Eye (tissue), 1 donor: Measurements from ENCODE around the gene UGT1A10.

Experiments used
- DNase-seq: peaks from one replicate; pipeline ENCODE4 v3.0.0-alpha.2; 2015

The UGT1A10 gene

DNA sequence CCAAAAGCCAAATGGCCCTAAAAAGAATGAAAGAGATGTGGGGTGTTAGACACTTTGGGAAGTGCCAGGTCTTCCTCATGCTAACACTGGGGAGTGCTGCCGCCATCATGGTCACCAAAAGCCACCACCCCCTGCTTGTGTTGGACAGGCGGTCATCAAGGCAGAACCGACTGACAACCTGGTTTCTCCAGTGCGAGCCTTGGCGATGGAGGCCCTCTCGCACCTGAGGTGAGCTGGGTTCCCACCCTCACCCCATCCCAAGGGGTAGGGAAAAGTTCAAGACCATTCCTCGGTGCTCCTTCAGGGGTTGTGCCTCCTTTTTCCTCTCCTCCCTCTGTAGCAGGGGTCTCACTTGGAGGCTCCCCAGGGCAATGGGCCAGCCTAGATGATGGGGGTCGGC lies 175.5 kb downstream of the UGT1A10 start:
- no peak for DNase-seq

DNA sequence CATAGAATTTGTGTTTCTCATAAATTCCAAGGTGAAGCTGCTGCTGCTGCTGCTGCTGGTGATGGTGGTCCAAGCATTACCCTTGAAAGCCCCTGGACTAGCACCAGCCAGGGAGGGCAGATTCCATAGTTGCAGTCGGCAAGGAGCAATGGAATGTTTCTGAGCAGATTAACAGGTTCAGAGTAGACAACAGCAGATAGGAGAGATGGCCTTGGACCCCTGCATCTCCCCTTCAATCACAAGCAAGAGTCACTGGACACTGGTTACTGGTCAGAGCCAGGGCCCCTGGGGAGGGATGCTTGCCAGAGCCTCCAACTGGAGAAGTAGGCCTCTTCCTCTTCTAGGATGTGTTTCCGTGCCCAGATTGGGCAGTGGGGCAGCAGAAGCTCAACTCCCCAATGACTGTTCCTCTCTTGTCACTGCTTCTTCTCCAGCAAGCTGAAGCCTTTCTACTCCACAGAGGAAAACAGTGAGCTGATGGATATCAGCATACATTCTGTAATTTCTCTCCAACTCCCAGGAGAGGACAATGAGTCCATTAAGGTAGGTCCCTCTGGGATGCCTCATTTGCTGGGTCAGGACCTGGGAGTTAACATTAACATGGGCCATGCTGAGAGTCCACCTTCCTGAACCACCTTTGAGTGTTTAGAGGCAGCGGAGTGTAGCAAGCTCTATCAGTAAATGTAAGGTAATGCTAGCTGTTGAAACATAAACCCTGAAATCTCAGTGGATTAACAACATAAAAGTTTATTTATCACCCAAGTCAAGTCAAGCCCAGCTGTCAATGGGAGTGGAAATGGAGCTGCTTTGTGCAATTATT lies 177.2 kb downstream of the UGT1A10 start:
- peak; percentile 9 for DNase-seq

DNA sequence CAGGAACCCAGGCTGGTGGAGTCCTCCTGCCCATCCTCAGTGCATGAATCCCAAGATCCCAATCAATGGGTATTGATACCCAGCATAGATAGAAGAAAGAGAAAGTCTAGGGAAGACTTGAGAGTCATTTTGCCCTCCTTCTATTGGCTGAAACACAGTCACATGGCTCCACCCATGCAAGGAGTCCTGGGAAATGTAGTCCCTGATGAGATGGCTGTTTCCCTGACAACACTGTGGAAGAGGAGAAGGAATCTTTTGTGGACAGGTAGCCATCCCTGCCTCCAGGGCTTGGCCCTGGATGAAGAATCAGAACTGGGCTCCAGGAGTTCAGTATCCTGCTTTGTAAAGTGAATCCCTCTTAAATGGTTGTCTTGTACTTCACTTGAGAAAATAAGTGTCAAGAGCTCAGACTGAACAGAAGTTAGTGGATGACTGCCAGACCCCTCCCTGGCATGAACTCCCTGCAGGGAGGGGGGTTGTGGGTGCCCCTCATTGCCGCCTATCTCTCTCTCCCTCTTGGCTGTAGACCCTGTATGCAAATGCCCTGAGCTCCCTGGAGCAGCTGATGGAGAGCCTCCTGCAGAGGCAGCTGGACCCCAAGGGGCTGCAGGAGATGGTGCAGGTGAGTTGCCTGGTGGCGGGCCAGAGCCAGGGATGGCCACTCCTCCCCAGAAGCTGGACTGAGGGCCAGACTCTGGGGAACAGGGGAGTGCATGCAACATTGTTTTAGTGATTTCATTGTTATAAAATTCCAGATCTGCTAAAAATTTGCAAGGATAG lies 178.0 kb downstream of the UGT1A10 start:
- no peak for DNase-seq

DNA sequence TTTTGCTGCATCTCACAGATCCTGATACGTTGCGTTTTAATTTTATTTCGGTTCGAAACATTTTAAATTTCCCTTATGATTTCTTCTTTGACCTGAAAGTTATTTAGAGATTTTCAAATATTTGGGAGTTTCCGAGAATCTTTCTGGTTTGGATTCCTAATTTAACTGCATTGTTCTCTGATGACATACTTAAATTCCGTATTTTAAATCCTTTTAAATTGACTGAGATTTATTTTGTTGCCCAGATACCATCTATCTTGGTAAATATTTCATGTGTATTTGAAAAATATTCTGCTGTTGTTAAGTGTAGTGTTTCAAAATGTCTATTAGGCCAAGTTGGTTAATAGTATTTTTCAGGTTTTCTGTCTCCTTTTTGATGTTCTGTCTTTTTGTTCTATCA lies 179.6 kb downstream of the UGT1A10 start:
- DNase-seq, result no peak

DNA sequence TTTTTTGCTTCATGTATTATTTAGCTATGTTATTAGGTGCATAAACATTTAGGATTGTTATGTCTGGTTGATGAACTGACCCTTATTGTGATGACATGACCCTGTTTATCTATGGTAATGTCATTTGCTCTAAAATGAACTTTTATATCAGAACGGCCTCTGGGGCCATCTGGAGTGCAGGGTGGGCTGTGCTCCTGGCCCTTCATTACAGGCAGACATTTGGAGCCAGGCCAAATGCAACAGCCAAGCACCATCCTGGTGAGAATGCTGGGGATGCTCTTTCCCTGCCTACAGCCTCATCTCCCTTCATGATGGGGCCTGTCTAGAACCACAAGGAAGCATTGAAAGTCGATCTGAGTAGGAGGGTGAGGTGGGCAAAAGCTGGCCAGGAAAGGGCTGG lies 180.1 kb downstream of the UGT1A10 start:
- no peak for DNase-seq

DNA sequence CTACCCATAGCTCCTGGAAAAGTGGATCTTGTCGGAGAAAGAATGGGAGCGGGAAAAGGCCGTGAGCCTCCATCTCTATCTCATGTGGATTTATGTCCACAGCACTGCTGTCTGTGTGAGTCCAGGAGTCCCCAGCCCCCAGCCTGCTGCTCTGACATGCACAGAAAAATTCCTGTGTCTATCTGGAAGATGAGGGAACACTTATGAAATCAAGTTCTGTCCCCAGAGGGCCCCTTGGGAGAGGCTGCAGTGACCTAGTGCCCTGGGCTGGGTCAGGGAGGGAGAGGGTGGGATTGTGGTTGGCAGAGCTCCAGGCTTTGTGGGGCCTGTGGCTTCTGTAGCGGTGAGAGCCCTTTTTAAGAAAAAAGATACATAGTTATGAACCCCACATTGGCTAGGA lies 180.5 kb downstream of the UGT1A10 start:
- DNase-seq, result no peak

DNA sequence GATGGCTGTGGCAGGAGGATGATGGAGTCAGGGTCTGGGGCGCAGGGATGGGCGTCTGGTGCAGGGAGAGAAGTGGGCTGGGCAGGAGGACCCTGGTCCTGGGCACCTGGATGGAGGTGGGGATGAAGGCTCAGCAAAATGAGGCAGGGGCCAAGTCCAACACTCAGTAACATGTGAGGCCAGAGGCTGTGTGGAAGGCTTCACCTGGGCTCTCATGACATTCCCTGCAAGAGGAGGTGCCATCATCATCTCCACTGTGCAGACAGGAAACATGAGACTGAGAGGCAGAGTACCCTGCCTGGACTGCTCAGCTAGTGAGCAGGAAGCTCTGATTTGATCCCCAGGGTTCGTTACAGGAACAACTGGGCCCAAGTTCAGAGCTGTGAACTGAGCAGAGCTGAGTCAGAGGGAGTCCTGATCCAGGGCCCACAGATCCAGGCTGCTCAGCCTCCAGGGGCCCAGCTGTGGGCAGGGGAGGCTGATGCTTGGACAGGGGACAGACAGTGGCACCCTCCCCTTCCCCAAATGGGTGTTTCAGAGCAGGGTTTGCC lies 181.2 kb downstream of the UGT1A10 start:
- DNase-seq, result no peak

DNA sequence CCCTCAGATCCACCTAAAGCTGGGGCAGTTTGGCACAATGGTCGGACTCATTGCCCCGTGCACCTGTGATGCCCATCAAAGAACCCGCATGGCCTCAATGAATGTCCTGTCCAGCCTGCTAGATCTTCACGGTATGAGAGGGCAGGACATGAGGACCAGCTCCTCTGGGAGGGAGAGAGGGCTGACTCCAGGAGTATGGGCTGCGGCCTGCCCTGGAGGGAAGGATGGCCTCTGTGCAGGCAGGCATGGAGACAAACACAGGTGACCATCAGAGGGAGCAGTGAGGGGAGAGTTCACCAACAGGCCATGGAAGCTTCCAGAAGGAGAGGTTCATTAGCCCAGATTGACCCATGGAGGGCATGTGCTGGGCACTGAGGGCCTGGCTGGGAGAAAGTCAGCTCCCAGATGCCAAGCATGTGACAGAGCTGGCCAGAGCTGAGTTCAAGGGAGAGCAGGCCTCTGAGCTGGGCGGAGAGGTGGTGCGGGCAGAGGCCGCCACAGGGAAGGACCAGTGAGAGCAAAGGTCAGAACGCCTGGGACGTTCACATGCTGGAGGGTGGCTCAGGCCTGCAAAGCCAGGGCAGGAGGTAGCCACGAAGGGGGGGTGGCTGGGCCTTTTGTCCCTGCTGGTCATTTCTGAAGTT lies 181.9 kb downstream of the UGT1A10 start:
- no peak for DNase-seq

DNA sequence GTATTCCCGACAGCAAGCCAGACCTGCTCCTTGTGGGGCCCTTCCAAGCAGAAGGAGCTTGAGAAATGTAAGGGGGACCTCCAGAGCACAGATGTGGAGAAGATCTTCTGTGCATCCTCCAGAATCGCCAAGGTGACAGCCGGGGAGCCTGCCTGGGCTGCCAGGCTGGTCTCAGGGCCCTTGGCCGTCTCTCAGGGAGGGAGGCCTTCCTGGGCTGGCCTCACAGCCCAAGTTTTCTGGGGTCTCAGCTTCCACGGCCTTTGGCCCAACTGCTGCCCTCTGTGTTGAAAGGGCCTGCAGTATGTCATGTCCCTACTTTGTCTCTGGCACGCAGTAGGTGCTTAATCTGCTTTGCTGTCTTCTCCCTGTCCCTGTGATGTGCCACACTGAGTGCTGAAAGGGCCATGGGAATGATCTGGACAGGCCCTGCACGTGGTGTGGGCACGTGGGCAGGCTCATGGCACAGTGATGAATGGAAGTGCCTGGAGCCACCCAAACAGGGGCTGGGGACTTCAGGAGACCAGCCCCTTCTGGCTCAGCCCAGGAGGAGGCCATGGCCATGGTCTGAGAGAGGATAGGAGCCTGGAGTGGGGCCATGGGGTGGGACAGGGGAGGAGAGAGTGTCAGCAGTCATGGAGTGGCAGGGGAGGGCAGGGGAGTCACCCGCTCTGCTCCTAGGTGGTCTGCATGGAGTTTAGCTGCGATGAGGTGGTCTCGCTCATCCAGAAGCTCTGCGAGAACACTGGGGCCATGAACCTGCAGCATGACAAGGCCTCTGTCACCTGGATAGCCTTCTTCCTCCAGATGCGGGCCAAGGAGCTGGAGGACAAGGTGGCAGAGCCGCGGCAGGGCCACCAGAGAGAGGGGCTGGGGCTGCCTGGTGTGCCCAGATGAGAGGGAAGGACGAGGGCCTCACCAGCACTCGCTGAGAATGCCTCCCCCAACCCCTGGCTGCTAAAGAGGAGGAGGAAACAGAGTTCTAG lies 182.7 kb downstream of the UGT1A10 start:
- DNase-seq, result no peak

DNA sequence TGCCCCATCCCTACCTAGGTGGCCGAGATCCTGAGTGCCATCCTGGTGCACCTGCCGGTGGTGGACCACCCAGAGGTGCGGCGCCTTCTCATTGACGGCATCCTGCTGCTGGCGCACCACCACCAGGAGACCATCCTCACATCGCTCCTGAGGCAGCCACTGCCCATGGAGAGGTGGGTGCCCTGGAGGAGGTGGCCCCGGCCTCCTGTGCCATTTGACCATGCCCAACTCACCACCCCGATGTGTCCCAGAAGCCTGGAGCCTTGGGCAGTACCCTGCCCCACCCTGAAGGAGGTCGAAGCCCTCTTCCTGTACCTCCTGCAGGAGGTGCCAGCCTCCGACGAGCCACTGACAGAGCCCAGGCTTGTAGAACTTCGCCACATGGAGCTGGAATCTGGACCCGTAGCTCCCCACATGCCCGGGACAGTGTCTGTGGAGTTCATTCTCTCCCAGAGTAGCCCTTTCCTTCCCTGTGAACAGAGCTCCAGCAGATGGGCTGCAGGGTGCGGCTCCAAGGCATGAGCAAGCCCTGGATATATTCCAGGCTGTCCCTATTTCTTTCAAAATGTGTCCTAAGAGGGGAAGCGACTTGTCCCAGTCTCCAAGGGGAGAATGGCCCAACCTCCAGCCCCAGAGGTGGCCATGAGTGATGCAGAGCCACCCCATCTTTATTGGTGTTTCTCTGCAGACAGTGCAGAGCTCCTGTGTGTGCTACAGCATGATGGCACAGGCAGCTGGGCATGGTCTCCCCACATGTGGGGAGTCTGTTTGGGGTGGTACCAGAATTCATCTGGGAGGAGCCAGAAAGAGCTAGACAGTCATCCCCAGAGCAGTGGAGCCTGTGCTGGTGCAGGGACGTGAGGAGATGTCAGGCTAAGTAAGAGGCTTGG lies 183.9 kb downstream of the UGT1A10 start:
- DNase-seq, result no peak

DNA sequence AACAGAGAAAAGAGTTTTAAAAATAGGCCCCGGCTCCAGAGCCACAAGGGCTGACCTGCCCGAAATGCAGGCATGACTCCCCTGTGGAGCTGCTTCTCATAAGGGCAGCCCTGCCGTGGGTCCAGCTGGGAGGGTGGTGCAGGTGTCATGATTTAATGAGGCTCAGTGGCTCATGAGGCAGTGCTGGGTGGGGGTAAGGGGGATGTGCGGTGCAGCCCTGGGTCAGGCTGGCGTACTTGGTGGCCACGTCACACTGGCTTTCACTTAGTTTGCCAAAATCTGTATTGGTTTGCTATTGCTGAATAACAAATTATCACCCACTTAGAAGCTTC lies 184.5 kb downstream of the UGT1A10 start:
- DNase-seq, result no peak

DNA sequence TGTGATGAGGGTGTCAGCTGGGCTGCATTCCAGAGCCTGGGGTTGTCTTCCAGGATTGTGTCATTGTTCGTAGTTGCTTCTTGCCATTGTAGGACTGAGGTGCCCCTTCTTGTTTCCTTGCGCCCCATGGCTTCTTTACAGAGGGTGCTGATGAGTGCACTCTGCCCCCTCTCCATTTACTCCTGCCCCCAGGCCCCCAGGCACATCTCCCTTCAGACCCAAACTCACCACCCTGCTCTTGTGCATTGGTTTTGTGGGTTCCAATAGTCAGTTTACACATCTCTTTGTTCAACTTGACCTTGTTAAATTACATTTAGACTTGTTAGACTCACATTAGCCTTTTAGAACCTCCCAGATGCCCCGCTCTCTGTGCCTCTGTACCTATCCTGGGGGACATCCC lies 184.9 kb downstream of the UGT1A10 start:
- no peak for DNase-seq

DNA sequence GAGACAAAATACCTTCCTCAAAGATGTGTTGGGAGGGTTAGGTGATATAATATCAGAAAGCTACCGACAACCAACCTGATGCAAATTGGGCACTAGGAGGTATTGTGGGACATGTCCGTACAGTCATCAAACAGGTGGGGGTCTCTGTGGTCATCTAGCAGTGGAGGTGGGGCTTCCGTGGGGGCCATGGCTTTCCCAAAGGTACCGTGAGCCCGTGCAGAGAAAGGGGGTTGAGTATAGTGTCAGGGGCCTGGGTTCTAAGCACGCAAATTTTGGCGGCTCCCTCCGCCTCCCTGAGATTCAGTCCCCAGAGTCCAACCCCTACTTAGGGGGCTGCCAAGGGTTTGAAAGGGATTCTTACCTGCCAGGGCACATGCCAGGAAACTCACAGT lies 185.5 kb downstream of the UGT1A10 start:
- no peak for DNase-seq

DNA sequence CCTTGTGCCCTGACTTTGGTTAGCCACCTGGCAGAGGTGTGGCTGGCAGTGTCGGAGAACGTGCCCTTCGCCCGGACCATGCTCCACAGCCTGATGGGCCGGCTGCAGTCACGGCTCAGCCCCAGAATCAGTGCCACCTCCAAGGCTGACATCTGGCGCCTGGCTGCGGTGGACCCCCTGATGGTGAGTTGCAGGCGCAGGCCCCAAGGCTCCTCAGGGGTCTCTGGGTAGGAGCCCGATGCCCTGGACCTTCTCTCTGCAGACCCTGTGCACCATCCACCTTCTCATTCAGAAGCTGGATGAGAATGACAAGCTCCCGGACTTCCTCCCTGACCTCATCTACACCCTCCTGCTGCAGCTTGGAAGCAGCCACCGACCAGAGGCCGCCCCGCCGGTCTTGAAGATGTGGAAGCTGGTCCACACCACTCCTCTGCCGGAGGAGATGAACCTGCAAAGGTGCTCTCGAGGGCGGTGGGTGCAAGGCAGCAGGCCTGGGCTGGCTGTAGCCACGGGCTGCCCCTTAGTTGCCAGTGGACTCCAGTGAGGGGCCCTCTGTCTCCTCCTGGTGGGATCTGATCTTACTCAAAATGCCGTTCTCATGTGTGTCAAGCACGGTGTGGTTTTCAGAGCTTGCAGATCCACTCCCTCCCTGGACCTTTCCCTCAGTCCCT lies 186.0 kb downstream of the UGT1A10 start:
- no peak for DNase-seq
